Measurements from ENCODE around the gene GPR63.

Gene GPR63

DNA sequence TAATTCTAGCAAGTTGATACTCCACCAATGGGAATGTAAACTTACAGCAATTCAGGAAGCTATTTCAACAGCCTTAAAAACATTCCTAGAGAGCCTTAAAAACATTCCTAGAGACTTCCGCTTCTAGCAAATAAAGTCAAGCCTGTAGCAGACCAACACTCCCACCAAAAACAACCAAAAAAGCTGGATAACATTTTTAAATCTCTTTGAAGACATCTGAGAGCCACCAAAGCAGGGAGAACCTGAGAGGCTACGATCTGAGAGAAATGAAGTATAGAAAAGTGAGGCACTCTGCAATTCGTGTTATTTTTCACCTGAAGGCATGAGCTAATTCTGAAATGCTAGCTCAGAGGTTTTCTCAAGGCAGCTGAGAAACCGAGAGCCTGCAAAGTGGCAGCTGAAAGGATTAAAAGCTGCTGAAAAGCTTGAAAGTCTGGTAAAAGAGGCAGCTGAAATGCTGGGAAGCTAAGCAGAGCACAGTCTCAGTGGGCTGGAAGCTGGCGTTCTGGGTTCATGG is 20.9 kb downstream of the GPR63 start:
- no peak for DNase-seq

DNA sequence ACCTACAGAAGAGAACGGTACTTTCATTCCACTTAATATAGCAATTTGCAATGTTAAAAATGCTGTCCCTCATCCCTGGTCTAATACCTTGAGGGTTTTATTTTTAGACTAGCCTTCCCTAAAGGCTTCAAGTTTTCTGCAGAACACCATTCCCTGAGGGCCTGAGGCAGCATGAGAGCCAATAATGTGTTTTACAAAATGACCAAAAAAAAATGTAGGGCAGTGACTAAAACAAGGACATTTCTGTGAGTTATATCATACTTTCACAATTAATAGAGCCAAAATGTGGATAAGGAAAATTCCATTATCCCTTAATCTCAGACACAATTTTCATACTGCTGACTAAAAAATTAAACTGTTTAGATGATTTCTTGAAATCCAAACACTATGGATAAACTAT is 22.7 kb downstream of the GPR63 start:
- no peak for DNase-seq

DNA sequence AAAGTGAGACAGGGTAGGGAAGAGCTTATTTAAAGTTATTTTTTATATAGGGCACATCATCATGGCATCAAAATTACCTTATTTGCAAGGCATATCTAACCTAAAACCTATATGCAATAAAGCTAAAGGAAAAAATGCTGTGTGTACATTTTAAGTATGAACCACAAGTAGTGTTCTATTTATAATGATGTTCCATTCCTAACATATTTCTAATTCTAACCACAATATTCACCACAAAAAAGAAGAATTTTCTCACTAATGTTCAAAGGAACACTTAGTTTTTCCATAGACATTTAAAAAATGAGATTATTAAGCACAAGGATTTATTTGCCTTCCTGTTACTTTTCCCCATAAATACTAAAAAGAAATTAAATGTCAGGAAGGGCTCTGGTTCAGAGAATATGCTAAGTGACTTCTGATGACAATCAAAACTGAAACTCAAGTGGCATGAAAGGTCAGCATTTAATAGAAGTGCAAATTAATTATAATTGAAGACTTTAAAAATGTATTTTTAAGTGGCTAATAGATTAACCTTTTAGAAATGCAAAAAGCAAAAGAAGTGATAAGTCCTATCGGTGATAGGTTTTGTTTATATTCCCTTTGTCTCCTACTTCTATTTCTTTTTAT is 25.1 kb downstream of the GPR63 start:
- DNase-seq: no peak

DNA sequence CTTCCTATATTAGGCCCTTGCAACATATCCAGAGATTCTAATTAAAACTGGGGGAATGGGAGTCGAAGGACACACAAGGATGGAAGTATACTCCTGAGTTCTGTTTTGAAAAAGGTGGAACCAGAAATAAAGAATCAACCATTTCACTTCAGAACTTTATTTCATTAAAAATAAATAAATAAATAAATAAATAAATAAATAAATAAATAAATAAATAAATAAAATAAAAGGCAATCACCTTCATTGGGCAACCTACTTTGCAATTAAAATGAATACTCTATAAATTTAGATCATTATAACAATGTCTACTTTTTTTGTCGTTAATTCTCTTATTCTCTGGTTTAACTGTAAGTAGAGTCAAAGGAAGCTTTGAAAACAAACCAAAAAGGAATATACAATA is 25.6 kb downstream of the GPR63 start:
- no peak for DNase-seq

DNA sequence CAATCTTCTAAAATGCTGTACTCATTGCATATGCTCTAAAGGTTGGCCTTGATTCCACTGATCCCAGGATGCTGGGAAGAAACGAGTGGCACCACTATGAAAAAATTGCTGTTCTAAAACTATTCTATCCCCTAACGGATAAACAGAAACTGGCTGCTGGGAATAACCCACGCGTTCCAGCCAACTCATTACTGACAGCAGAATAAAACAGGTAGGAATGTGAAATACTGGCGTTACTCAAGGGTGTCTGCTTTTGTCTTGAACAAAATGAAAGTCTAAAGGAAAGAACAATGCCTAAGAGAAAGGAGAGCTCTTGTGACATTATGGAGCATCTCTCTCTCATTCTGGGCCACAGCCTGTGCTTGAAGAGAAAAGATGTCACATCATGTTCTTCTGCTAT is 26.1 kb downstream of the GPR63 start:
- no peak for DNase-seq

DNA sequence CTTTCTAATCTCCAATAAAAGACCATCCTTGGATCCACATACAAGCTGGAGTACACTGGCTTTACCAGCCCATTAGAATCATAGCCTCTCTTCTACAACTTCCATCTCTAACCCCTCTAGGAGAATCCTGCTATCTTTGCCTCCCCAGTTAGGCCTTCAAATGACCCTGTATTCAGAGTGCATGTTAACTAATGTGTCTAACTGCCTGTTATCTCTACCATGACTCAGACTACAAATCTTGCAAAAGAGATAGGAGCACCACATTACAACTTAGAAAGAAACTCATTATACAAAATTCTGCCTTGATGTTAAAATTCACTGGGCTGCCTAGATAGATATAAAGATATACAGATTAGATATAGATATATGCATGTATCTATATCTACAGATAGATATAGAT is 28.2 kb downstream of the GPR63 start:
- DNase-seq: no peak

DNA sequence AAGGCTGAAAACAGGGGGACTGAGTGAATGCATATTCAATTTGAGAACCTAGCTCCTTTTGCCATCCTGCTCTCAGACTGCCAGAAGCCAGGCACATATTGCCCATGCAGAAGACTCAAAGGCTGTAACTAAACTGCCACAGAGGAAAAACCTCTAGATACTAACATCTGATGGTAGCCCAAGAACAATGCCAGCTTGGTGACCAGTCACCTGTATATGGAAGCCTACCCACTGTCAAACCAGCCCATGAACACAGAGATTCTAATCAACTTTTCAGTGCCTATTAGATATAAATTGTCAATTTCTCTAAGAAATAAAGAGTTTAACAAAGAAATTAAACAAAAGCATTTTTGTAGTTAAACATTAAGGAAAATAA is 34.2 kb downstream of the GPR63 start:
- no peak for DNase-seq

DNA sequence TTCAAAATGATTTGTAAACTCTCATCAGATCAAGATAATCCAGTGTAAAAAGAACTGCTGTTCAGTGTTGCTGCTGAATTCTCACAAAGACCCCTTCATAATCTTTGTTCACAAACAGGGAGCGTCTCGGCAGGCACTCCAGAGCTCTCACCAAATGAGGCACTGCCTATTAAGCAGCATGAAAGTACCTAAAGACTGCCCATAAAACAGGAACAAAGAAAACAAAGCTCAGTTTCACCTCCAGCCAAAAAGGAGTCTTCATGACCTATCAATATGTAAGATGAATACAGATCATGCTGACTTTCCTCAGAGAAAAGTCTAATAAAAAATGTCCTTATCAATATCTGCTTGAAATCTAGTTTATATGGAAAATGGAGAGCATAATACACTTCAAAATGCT is 41.8 kb downstream of the GPR63 start:
- DNase-seq: no peak

DNA sequence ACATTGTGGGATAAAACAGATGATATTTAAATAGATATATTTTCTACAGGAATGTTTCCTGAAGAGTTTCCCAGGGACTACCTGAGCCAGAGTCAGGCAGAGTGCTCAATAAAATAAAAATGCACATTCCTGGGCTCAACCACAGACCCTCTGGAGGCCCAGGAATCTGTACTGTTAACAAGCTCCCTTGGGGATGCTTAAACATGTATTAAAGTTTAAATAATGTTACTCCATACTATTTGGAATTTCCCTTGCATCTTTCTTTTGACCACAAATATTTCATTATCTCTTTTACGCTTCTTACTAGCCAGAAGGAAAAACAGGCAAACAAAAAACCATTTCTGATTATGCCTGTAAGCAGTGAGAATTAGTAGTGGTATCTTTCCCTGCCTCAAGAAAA is 42.3 kb downstream of the GPR63 start:
- no peak for DNase-seq

DNA sequence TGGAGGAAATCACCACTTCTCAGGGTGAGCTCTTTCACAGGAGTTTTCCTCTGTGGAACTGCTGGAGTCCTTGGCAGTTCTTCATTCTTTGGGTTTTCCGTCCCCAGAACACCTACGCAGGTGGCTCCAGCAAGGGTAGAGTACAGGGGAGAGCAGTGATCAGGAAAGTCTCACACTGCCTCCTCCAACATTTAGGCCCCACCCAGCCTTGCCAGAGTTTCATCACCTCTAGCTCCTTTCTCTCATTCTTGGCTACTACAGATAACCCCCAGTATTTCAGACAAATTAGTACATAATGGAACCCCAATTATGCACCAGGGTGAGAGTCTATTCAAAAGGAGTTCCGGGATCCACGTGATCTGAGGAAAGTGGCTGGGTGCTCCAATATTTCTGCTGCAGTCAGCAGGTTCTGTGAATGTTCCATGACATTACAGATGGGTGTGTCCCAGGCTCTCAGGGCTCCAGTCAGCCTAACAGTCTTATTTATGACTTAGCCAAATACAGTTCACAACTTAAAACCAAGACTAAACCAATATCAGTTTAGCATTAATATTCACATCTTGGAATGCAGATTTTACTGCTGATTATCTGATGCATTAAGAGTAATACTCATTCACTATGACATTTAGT is 44.6 kb downstream of the GPR63 start:
- no peak for DNase-seq

DNA sequence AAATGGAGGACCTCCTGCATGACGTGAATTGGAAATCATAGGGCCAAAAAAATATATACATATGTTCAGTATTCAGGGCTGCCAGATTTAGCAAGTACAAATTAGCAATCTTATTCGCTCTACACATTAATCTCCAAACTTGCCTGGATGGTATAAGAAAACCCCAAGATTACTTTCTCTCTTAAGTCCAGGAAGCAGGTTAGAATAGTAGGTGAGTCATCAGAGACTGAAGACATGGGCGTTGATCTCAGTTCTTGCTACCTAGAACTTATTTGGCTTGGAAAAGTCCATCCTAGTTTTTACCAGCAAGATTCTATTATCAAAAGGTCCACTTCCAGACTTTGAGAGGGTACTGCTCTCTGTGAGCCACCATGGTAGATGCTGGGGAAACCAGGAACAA is 47.4 kb downstream of the GPR63 start:
- DNase-seq: no peak

DNA sequence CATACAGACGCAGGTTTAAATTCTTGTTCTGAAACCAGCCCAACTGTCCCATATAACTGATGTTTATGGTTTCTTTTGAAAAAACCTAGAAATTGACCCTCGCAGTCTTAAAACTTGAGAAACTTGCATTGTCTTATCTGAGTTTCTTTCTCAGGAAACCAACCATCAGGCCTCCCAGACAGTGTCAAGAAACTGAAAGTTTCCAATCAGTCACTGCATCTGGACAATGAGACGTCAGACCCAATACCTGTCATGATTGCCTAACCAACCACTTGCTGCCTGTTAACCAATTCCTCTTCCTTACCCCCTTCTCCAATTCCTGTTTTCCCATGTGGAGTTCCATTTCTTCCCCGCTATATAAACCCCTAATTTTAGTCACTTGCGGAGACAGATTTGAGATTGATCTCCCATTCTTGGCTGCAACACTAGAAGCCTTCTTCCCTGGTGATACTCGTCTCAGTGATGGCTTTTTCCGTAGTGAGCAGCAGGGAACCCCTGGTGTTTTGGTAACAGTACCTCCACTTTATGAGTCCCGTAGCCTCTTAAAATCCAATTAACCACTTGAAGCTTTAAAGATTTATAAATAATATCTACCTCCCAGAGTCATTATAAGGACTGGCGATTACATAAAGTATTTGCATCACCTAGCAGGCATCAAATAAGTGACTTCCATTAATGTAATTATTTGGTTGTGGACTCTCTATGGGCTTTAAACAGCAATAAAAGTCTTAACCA is 49.3 kb downstream of the GPR63 start:
- no peak for DNase-seq

DNA sequence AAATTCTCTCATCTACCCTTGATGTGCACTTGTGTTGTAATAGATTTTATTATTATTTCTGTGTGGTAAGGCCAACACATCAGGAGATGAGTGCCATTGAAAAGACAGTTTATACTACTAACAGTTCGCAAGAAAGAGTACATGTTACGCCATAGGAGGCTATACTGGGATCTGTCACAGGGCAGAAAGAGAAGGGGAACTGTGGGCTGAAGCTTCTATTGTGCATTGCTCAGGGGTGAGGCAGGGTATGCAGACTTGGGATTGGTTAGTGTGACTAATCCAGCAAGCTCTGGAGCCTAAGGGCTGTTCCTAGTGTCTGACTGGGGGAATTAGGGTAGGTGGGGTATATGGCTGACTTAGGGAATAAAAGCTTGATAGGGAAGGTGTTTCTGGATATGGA is 50.9 kb downstream of the GPR63 start:
- no peak for DNase-seq

DNA sequence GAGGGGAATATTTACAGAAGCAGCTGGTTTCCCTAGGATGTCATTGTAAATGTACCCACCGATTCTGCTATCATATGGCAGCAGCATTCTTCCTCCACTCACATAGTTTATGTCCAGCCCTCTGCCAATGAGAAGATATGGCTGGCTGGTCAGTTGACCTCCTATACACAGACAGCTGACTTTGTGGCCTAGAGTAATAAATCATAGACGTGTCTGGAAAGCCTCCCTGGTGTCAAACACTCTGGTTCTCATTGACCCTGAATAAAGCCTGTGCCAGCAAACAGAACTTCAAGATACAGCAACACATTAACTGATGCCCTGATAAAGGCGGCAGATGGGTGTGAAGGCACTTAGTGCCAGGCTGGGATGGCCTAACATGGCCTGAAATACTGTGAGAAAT is 52.6 kb downstream of the GPR63 start:
- no peak for DNase-seq

DNA sequence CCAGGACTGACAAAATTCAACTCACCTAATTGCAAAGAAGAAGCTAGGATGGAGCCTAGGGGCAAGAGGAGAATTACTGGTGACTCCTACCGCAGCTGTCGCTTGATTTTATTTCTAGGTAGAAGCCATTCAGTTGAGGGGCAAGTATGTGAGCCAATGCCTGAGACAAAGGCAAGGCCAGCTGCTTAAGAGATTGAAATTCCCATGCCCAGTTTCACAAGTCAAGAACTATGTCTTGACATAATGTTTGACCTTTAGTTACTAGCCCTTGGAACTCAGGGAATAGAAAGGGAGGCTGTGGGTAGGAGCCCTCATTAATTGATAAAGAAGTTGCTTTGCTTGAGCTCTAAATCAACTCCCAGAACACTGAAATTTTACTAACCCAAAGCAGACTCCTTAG is 54.0 kb downstream of the GPR63 start:
- no peak for DNase-seq

DNA sequence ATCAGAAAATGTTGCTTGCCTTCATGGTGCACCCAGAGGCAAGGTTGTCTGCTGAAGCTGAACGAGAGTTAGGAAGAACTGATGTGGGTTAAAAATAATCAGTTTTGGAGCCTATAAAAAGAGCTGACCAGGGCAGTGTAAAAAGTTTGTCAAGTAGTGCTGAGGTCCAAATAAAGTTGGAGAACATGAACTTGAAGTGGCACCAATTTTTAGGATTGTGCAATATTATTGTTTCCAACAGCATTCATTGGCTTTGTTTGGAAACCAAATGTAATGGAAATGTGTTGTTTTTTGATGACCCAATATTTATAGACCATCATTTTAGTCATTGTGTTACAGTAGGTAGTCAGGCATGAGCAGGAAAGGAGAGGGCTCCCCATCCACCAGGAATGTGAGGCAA is 55.7 kb downstream of the GPR63 start:
- no peak for DNase-seq

DNA sequence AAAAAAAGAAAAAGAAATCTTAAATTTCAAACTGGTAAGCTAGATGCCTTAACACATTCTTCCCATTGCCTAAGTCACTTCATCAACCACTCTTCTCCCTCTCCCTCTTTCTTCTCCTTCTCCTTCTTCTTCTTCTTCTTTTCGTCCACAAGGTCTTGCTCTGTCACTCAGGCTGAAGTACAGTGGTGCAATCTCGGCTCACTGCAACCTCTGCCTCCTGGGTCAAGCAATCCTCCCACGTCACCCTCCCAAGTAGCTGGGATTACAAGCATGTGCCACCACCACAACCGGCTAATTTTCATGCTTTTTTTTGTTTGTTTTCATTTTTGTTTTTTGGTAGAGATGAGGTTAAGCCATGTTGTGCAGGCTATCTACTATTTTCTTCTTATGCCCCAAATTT is 60.2 kb downstream of the GPR63 start:
- no peak for DNase-seq

DNA sequence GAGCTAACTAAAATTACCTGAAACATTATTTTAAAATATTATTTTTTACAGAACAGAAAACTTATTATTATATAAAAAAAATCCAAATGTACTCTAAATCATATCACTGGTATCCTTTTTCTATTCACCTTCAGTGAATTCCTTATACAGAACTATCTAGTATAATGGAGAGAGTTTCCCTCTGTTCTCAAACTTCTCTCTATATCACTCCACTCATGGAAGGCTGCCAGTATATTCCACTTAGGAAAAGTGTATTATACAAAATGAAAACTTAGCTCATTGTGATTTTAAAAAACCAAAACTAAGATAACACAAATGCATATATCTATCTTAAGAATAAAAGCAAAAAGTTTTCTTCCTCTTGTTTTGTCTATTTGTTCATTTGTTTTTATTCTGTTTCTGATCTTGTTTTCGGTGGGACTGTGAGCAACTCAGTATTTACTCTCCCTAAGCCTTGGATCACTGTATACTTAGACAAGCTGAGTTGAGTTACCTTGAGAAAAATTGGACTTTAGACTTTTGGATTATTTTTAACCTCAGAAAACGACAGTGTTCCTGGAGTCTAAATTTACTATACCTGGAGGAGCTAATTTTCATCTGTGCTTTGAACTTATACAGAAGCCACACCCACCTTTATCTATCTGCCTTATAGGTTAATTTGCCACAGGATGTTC is 61.4 kb downstream of the GPR63 start:
- DNase-seq: no peak

DNA sequence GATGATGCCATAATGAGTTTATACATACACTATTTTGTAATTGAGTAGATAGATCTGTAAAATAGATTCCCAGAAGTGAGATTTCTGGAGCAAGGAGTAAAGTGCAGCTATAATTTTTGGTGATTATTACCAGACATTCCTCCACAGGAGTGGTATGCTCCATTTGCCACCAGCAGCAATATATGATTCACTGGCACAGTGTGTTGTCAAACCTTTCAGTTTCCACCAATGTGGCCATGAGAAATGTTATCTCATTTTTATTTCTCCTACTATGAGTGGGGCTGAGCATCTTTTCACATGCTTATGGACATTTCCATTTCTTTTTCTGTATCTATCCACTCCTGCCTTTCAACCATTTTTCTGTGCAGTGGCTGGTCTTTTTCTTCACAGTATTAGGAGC is 70.5 kb downstream of the GPR63 start:
- no peak for DNase-seq

DNA sequence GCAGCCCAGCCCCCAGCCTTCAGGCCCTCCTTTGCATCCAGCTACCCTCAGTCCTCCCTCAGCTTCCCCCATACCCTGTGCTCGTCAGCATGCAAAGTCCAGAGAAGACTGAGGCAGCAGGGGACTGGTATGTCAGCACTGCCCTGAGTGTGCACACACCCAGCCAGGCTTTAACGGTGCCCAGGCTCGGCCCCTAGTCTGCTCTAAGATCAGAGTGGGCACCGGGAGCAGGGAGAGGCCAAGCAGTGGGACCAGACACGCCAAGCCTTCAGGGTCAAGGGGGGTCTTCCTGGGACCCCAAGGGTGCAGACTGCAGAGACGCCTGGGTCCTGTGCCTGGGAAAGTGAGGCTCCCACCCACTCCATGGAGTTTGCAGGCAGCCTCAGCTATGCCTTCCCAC is 74.7 kb downstream of the GPR63 start:
- DNase-seq: no peak

DNA sequence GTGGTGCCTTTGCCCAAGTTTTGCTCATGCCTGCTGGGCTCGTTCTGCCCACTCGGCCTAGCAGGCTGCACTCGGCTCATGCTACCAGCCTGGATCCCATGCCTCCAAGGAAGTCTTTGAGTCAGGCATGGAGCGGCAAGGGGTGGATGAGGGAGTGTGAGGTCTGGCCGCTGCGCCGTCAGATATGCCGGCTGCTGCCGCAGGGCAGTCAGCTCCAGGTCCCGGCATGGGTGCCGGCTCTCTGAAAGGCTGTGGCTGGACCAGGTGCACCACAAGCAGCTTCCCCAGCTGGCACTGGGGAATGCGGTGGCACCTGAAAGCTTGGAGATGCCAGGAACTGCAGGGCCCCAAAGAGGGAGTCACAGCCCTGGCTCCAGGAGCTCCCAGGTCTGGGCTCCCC is 75.5 kb downstream of the GPR63 start:
- DNase-seq: no peak

DNA sequence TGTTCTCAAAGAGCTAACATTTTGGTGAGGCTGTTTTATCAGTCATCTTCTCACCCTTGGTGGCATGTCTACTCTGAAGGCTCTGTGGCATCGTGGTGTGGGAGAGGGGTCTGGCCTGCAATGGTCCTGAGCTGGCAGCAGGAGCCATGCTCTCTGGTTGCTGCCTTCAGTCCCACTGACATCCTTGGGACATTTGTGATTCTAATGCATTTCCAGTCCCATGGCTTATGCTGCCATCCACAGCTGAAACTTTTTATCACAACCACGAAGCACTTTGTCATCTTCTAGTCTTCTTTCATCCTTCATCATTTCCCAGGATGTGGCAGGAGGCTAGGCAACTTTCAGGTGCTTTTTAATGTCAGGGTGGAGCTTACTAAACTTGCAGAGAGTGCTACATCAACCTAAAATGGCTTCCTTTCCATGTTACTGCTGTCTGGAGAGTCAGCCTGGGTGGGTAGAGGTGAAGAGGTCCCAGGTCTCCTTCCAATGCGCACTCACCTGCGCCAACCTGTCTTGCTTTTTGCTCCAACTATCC is 77.1 kb downstream of the GPR63 start:
- DNase-seq: no peak

DNA sequence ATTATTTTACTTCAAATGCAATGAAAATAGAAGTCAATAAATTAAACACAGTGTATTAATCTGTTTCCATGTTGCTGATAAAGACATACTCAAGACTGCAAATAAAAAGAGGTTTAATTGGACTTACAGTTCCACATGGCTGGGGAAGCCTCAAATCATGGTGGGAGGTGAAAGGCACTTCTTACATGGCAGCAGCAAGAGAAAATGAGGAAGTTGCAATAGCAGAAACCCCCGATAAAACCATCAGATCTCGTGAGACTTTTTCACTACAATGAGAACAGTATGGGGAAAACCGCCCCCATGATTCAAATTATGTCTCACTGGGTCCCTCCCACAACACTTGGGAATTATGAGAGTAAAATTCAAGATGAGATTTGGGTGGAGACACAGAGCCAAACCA is 82.2 kb downstream of the GPR63 start:
- no peak for DNase-seq

DNA sequence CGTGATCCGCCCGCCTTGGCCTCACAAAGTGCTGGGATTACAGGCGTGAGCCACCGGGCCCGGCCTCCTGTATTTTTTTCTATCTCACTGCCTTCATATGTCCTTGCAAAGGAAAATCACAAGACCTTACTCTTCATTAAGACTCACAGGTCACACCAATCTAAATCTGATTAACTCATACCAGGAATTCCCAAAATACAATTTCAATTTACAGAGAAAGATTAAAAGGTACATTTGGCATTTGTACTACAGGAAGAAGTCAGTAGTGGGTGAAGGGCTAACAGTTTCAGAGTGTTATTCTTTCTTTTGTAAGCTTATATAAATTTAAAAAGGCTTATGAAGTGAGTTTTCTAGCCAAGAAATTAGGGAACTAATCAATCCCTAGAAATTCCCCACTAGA is 87.4 kb downstream of the GPR63 start:
- DNase-seq: no peak

Measured in NCI-H1048 (cell line).